C4-2B (cell line): ENCODE results near the gene ZNF48.

Experiments
- H3K27ac ChIP-seq: fragments of 450-650 bp; 2 replicates; pipeline ENCODE4 v1.5.1; 2017
- ZFX ChIP-seq: fragments of 450-650 bp; IDR thresholded peaks from 2 replicates; pipeline ENCODE4 v1.6.1; 2017
- TF ChIP-seq, protein P1 (sequence below): fragments of 450-650 bp; conservative IDR thresholded peaks from 2 replicates; pipeline ENCODE4 v1.5.1; 2017; ENCODE audit warnings: mild to moderate bottlenecking

Gene ZNF48

DNA sequence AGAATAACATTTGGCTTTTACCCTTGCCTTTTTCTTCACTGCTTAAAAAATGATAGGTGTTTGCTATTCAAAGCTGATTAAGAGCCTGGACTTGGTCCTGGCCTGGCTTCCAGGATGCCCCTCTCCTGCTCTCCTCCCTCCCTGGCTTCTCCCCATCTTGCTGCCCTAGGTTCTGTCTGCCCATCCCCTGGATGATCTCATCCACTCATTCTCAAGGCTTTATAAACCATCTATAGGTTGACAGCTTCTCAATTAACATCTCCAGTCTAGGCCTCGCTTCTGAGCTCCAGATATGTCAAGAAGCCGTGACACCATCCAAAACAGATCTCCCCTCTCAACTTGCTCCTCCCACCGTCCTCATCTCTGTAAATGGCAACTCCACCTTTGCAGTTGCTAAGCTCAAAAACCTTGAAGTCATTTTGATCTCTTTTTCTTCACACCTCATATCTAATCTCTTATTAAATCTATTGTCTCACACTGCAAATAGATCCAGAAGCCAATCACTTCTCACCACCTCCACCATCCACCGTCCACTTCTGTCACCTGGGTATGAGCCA lies 20.9 kb downstream of the ZNF48 start:
- no peak overlapping the region for H3K27ac ChIP-seq
- no peak for TF ChIP-seq ZFX
- TF ChIP-seq, protein P1, sequence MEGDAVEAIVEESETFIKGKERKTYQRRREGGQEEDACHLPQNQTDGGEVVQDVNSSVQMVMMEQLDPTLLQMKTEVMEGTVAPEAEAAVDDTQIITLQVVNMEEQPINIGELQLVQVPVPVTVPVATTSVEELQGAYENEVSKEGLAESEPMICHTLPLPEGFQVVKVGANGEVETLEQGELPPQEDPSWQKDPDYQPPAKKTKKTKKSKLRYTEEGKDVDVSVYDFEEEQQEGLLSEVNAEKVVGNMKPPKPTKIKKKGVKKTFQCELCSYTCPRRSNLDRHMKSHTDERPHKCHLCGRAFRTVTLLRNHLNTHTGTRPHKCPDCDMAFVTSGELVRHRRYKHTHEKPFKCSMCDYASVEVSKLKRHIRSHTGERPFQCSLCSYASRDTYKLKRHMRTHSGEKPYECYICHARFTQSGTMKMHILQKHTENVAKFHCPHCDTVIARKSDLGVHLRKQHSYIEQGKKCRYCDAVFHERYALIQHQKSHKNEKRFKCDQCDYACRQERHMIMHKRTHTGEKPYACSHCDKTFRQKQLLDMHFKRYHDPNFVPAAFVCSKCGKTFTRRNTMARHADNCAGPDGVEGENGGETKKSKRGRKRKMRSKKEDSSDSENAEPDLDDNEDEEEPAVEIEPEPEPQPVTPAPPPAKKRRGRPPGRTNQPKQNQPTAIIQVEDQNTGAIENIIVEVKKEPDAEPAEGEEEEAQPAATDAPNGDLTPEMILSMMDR: no peak

DNA sequence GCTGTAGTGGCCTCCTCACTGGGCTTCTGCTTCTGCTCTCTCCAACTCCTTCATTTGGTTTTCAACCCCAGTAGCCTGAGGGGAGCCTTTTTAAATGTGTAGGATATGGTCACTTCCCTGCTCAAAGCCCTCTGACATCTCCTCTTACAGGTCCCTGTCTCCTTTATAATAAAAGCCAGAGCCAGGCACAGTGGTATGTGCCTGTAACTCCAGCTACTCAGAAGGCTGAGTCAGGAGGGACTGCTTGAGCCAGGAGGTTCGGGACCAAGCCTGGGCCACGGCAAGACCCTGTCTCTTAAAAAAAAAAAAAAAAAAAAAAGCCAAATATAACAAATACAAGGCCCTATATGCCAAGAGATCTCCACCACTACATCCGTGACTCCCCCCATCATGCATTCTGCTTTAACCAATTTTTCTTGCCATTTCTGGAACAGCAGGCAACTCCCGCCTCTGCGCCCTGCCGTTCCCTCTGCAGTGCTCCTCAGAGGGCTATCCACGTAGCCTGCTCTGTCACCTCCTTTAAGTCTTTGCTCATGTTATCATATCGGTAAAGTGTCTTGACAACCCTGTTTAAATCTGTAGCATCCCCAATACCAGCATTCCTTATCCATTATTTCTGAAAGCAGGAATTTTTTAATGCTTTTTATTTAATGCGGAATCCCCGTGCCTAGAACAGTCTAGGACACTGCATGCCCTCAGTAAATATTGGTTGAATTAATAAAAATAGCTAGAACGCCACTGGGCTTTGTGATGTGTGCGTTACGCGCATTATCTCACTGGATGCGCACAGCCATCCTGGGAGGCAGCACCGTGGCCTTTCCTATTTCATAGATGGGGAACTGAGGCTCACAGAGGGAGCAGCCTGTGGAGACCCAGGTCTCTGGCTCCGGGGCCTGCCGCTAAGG lies 21.7 kb downstream of the ZNF48 start:
- H3K27ac ChIP-seq: peak overlapping the region; percentile 85

DNA sequence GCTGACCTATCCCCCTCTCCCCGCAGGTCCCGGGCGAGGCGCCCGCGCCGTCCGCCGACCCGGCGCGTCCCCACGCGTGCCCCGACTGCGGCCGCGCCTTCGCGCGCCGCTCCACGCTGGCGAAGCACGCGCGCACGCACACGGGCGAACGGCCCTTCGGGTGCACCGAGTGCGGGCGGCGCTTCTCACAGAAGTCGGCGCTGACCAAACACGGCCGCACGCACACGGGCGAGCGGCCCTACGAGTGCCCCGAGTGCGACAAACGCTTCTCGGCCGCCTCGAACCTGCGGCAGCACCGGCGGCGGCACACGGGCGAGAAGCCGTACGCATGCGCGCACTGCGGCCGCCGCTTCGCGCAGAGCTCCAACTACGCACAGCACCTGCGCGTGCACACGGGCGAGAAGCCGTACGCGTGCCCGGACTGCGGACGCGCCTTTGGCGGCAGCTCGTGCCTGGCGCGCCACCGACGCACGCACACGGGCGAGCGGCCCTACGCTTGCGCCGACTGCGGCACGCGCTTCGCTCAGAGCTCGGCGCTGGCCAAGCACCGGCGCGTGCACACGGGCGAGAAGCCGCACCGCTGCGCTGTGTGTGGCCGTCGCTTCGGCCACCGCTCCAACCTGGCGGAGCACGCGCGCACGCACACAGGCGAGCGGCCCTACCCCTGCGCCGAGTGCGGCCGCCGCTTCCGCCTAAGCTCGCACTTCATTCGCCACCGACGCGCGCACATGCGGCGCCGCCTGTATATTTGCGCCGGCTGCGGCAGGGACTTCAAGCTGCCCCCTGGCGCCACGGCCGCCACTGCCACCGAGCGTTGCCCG lies 22.5 kb downstream of the ZNF48 start:
- TF ChIP-seq ZFX: no peak
- TF ChIP-seq, protein P1: no peak; the same call in 1 of the 2 replicates
- H3K27ac ChIP-seq: peak overlapping the region; percentile 85

More for the DNA sequence above, 21.7 kb downstream of the ZNF48 start:
- TF ChIP-seq ZFX: no peak
- TF ChIP-seq, protein P1: no peak

DNA sequence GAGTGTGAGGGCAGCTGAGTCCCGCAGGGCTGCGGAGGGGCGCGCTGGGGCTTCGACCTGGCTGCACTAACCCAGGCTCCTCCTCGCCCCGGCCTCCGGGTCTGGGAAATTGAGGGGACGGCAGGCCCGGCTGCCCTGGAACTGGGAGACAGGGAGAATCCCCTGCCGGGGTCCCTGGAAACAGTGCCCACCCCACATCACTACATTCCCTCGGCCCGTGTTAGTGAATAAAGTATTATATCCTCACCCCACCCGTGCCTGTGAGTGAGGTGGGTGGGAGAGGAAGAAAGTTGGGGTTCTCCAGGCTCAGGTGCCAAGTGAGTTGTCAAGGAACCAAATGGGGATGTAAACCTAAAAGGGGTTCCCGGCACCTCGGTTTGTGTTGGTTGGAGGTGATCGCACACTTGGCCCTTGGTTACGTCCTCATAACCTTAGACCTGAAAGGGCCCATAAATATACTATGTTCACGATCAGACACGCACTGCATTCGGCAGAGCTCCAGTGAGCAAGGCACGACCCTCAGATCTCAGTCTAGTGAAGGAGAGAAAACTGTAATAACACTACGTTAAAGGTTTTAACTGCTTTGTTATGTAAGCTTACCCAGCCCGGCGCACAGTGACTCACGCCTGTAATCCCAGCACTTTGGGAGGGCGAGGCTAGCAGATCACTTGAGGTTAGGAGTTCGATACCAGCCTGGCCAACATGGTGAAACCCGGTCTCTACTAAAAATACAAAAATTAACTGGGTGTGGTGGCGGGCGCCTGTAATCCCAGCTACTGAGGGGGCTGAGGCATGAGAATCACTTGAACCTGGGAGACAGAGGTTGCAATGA lies 23.3 kb downstream of the ZNF48 start:
- TF ChIP-seq ZFX: no peak
- TF ChIP-seq, protein P1: no peak
- peak overlapping the region; percentile 85 for H3K27ac ChIP-seq

DNA sequence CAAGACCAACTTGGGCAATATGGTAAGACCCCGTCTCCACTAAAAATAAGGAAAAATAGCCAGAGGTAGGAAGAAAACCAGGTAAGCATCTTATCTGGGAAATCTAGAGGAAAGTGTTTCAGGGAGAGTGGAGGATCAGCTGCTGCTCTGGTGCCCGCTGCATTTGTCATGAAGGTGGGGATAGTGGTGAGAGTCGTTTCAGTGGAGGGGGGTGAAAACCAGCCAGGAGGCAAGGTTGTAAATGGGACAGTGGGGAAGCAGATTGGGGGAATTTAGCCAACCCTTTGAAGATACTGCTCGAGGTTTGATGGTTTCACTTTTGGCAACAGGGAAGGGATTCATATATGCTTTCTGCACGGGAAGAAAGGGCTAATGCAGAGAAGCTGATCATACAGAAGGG lies 25.8 kb downstream of the ZNF48 start:
- no peak overlapping the region for H3K27ac ChIP-seq
- TF ChIP-seq, protein P1: no peak
- no peak for TF ChIP-seq ZFX

DNA sequence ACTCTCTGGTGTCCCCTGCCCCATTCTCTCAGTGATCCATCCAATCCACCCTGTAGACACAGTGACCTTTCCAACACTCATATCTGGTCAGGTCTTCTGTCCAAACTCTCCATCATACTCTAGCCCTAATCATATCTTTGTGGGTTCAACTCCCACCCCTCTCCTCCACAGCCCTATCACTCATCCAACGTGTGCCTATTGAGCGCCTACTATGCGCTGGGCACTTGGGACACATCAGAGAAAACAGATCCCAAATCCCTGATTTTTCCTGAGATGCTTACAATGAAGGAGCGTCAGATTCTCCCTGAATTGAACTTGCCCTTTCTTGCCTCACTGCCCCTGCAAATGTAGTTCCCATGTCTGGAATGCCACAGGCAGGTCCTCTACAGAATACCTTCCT lies 32.8 kb downstream of the ZNF48 start:
- peak overlapping the region; percentile 85 for H3K27ac ChIP-seq
- TF ChIP-seq, protein P1: no peak
- no peak for TF ChIP-seq ZFX
